B cell (primary cell): ENCODE data around the gene PACSIN2.

Experiments
- CTCF ChIP-seq: fragments of 200-600 bp; IDR thresholded peaks from one replicate; pipeline ENCODE4 v1.8.0; 2022; ENCODE audit warnings: antibody characterized with exemption, mild to moderate bottlenecking
- EZH2 ChIP-seq: IDR thresholded peaks from 2 replicates; pipeline ENCODE4 v1.6.1; 2012; ENCODE audit warnings: borderline replicate concordance, low read depth, mild to moderate bottlenecking, moderate library complexity, low read length; ENCODE audit not compliant: insufficient read depth, poor library complexity, severe bottlenecking

DNA sequence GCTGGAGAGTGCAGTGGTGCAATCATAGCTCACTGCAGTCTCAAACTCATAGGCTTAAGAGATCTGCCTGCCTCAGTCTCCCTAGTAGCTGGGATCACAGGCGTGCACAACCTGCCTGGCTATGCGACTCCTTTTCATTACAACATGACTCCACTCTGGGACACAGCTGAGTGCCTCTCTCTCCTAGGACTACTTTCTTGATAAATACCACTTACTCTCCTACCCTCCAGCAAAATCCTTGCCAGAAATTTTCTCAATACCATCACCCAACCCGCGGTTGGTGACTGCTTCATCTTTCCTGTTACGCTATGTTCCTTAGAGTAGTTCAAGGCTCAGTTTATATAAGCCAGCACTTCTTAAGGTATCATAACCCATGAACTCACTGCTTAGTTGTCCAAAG is 184.8 kb downstream of the PACSIN2 start:
- TF ChIP-seq CTCF, result no peak
- no peak for TF ChIP-seq EZH2
